Neutrophil (primary cell): Measurements from ENCODE around the gene ABLIM1.

Source experiments
- H3K27ac ChIP-seq: fragments of 200-600 bp; sonication (generic); 2 replicates; pipeline ENCODE4 v1.5.1; 2016; ENCODE audit warnings: mild to moderate bottlenecking, moderate library complexity
- H3K27me3 ChIP-seq: fragments of 200-600 bp; sonication (generic); 2 replicates; pipeline ENCODE4 v1.6.0; 2016; ENCODE audit warnings: mild to moderate bottlenecking
- H3K36me3 ChIP-seq: fragments of 200-600 bp; sonication (generic); 2 replicates; pipeline ENCODE4 v1.5.1; 2017
- H3K4me1 ChIP-seq, 2 experiments: fragments of 200-600 bp in 1 of 2; sonication (generic) in 1 of 2; 1 replicate in 1 of 2; 2 replicates in 1 of 2; pipeline versions ENCODE4 v1.5.1 to v1.6.1; 2013 to 2016; ENCODE audit warnings: low read depth in 1 of 2, low read length in 1 of 2, mild to moderate bottlenecking in 1 of 2, moderate library complexity in 1 of 2; ENCODE audit not compliant: control insufficient read depth in 1 of 2, insufficient read depth in 1 of 2
- H3K4me3 ChIP-seq, 2 experiments: fragments of 200-600 bp in 1 of 2; sonication (generic) in 1 of 2; 1 replicate in 1 of 2; 2 replicates in 1 of 2; pipeline ENCODE4 v1.5.1; 2013 to 2016; ENCODE audit warnings: low read depth in 1 of 2, low read length in 1 of 2, mild to moderate bottlenecking in 1 of 2, moderate library complexity in 1 of 2
- H3K9me3 ChIP-seq: fragments of 200-600 bp; sonication (generic); 2 replicates; pipeline ENCODE4 v1.5.1; 2016
- TF ChIP-seq, protein P1 (sequence below): fragments of 200-600 bp; sonication (generic); IDR thresholded peaks from 2 replicates; pipeline ENCODE4 v1.5.1; 2016; ENCODE audit warnings: antibody characterized with exemption

Gene ABLIM1

DNA sequence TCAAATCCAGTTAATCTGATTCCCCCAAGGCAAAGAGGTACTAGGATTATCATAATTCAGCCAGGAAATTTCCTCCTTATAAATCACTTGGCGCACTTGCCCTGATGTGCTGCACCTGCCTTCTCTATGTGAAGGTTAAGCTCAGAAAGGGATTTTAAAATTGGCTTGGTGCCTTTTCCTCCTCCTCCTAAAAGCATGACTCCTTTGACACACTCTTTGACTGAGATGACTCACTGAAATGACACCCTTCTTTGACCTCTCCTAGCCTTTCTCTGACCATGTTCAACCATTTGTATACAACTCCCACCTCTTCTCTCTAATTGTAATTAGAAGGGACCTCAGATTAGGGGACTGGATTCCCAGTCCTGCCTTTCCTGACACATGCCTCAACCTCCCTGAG lies 46.5 kb downstream of the ABLIM1 start:
- TF ChIP-seq, protein P1, sequence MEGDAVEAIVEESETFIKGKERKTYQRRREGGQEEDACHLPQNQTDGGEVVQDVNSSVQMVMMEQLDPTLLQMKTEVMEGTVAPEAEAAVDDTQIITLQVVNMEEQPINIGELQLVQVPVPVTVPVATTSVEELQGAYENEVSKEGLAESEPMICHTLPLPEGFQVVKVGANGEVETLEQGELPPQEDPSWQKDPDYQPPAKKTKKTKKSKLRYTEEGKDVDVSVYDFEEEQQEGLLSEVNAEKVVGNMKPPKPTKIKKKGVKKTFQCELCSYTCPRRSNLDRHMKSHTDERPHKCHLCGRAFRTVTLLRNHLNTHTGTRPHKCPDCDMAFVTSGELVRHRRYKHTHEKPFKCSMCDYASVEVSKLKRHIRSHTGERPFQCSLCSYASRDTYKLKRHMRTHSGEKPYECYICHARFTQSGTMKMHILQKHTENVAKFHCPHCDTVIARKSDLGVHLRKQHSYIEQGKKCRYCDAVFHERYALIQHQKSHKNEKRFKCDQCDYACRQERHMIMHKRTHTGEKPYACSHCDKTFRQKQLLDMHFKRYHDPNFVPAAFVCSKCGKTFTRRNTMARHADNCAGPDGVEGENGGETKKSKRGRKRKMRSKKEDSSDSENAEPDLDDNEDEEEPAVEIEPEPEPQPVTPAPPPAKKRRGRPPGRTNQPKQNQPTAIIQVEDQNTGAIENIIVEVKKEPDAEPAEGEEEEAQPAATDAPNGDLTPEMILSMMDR: no peak
- Histone ChIP-seq H3K9me3 (no peaks in the 10 kb centered on the region), H3K4me1 (no peaks in the 10 kb centered on the region), H3K4me3 (no peak overlapping the region), H3K27ac (no peak overlapping the region), H3K36me3 (no peaks in the 10 kb centered on the region), H3K27me3 (no peaks in the 10 kb centered on the region)

DNA sequence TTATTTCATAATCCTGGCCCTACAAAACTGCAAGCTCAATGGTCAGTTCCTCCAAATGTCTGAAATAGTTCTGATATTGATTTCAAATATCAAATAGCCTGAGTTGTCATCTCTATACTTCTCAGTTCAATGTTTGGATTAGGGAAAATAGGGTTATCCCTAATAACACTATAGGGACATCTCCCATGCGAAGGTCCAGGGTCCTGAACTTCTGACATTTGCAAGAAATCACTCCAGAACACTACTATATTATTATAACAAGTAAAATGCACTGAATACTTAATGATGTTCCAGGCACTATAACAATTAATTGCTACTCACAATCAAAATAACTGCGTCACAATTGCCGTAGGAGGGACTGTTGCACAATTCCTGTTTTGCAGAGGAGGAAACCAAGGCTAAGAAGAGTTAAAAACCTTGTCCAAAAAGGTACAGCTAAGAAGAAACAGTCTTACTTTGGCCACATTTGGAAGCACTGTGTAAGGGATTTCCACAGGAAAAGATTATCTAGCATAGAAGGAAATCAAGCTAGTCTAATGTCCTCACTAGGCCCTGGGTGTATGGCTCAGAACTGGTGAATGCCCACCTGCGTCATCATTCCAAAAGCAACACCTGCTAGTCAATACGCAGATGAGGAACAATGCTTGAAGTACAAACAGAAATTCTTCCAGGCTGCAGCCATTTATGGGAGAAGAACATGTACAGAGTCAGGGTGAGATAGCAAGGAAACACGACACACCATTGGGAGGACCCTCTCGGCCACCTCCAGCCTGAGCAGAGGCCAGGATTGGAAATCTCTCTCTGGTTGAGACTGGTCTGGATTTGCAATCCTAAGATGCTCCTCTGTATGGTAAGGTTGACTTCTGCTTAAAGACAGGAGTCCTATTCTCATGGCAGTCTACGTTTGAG lies 48.3 kb downstream of the ABLIM1 start:
- Histone ChIP-seq H3K27ac (no peak overlapping the region), H3K4me1 (no peaks in the 10 kb centered on the region), H3K4me3 (no peak overlapping the region), H3K36me3 (no peaks in the 10 kb centered on the region), H3K27me3 (no peaks in the 10 kb centered on the region), H3K9me3 (no peaks in the 10 kb centered on the region)
- TF ChIP-seq, protein P1: no peak

DNA sequence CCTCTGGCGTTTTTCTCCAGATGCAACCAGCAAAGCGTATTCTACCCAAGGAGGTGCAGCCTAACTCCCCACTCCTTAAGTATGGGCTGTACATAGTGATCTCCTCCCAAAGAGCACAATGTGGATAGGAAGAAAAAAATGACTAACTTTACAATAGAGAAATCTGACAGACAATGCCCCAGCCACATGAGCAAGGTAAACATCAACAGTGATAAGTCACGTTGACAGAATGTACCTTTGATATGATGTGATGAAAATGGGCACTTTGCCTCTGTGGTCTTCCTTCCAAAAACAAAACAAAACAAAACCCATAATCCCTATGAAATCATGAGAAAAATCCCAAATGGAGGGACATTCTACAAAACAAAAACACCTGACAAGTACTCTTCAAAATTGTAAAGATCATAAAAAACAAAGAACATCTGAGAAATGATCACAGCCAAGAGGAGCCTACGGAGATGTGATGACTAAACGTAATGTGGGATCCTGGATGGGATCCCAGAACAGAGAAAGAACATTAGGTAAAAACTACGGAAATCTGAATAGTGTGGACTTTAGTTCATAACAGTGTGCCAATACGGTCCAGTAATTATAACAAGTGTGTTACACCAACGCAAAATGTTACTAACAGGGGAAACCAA lies 50.6 kb downstream of the ABLIM1 start:
- Histone ChIP-seq H3K27me3 (no peaks in the 10 kb centered on the region), H3K4me1 (no peaks in the 10 kb centered on the region), H3K4me3 (no peak overlapping the region), H3K9me3 (no peaks in the 10 kb centered on the region), H3K27ac (no peak overlapping the region), H3K36me3 (no peaks in the 10 kb centered on the region)
- TF ChIP-seq, protein P1: no peak

DNA sequence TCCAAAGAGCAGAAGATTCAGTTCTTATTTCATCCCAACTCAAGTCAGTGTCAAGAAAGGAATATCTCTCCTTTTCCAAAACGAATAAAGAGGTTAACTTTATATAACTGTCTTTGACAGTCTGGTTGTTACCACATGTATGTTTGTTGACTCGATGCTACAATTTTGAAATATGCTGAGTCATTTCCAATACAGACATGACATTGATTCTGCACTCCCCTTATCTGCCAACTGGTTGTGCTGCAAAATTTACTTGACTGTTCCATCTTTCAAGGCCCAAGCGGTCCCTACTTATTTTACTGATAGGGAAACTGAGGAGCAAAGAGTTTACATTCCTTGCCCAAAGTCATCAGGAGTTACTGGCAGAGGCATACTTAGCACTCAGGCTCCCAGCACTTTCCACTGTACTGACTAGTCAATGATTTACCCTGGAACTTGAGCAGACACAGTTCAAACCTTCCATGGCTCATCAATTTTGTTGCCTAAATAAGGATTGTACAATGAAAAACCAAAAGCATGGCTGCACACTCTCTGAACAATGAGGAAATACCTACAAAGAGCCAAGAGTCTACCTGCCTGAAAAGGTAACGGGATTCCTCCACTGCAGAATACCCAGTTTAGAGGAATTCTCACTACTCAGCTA lies 52.8 kb downstream of the ABLIM1 start:
- Histone ChIP-seq H3K27ac (no peak overlapping the region), H3K36me3 (no peaks in the 10 kb centered on the region), H3K27me3 (no peaks in the 10 kb centered on the region), H3K4me1 (no peaks in the 10 kb centered on the region), H3K4me3 (no peak overlapping the region), H3K9me3 (no peaks in the 10 kb centered on the region)
- TF ChIP-seq, protein P1: no peak

DNA sequence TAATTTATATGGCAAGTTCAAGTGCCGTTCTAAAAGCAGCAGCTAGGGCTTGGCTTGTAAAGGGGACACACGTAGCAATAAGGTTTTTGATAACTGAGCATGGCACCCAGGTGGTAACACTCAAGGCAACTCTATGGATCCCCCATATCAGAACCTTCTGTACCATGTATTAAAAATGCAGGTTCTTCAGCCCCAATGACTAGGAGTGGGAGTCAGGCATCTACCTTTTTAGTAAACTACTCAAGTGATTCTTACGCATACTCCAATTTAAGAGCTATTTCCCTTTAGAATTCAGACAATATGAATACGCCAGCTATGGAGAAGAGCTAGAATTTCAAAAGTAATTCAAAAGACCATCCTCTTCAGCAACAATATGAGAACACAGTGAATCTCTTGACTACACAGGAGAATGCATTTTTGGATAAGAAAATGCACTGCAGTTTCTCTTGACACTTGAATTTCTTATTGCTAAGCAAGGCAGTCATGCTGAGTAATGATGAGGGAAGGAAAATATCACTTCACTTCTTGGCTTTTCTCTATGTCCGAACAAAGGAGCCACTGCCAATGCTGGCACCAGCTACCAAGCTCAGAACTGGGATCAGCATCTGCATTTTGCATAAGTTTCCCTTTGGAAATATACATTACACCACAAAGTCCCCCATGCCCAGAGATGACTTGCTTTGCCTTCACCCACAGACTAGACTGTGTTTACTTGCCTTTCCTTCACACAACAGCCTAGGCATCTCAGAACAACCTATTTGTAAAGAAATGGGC lies 53.5 kb downstream of the ABLIM1 start:
- Histone ChIP-seq H3K9me3 (no peaks in the 10 kb centered on the region), H3K27ac (no peak overlapping the region), H3K4me3 (no peak overlapping the region), H3K27me3 (no peaks in the 10 kb centered on the region), H3K36me3 (no peaks in the 10 kb centered on the region), H3K4me1 (no peaks in the 10 kb centered on the region)
- TF ChIP-seq, protein P1: no peak
